Esophagus squamous epithelium (tissue), 4 donors: ENCODE data around the gene MYOM3.

Experiments
- CTCF ChIP-seq, 6 experiments: fragments of 450-650 bp in 4 of 6; fragments of 200-600 bp in 2 of 6; sonication (generic) in 2 of 6; IDR thresholded peaks; one replicate each; pipeline ENCODE4 v1.5.1; 2016 to 2019; ENCODE audit warnings: antibody characterized with exemption in 6 of 6, mild to moderate bottlenecking in 4 of 6, moderate library complexity in 4 of 6
- POLR2A ChIP-seq, 4 donors: fragments of 450-650 bp; IDR thresholded peaks; one replicate each; pipeline ENCODE4 v1.6.1; 2017; ENCODE audit warnings: antibody characterized with exemption in 4 of 4, mild to moderate bottlenecking in 4 of 4, moderate library complexity in 3 of 4

- no peak for TF ChIP-seq POLR2A (IDR thresholded peaks at IDR 0.05)
- TF ChIP-seq CTCF (IDR thresholded peaks at IDR 0.05), result no peak
Observed at GRCh38 chr1:24096009-24096738, 15.8 kb downstream of the MYOM3 start.
